AG09319 (cell line): ENCODE results near the gene JSRP1.

Experiments used
- DNase-seq: peaks from one replicate; pipeline ENCODE4 v3.0.0-alpha.2; 2010; ENCODE audit warnings: low read depth; ENCODE audit errors: extremely low read depth
- TF ChIP-seq, protein P1 (sequence below): IDR thresholded peaks from 2 replicates; pipeline ENCODE4 v1.5.1; 2011; ENCODE audit warnings: low read depth, mild to moderate bottlenecking, inconsistent platforms, low read length, moderate library complexity

JSRP1 gene

DNA sequence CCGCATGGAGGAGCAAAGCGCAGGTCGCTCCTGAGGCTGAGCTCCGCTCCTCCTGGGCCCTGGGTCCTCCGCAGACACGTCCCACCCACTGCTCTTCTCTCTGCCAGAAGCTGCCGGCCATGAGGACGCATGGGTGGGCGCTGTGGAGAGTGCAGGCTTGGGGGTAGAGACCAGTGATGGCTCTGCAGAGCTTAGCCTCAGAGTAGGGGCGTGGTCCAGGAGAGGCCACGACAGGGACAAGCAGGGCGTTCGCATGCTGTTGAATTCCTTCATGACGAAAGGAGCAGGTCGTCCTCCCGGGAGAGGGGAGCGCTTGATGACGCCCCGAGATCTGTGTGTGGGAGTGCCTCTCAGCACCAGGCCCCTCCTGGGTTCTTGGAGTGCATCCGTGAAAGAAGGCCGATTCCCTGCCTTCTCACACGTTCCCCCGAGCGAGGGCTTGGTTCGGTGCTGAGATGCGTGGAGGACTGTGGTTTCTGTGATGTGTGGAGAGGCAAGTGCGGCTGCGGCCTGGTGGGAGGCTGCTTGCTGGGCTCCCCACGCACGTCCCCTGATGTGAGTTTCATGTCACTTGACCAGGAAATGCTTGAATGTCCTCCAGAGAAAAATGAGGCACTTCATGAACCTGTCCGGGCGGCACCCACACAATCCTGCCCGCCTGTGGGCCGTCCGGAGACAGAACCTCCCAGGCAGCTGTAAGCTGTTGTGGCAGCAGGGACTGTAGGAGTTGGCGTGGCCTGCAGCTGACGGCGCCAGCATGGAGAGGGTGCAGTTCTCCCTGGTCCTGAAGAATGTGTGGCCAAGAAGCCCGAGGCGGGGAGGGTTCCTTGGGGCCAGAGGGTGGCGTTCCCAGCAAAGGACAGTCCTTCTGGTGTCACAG, 15.1 kb downstream of the JSRP1 start:
- no peak for DNase-seq
- TF ChIP-seq, protein P1, sequence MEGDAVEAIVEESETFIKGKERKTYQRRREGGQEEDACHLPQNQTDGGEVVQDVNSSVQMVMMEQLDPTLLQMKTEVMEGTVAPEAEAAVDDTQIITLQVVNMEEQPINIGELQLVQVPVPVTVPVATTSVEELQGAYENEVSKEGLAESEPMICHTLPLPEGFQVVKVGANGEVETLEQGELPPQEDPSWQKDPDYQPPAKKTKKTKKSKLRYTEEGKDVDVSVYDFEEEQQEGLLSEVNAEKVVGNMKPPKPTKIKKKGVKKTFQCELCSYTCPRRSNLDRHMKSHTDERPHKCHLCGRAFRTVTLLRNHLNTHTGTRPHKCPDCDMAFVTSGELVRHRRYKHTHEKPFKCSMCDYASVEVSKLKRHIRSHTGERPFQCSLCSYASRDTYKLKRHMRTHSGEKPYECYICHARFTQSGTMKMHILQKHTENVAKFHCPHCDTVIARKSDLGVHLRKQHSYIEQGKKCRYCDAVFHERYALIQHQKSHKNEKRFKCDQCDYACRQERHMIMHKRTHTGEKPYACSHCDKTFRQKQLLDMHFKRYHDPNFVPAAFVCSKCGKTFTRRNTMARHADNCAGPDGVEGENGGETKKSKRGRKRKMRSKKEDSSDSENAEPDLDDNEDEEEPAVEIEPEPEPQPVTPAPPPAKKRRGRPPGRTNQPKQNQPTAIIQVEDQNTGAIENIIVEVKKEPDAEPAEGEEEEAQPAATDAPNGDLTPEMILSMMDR = no peak

DNA sequence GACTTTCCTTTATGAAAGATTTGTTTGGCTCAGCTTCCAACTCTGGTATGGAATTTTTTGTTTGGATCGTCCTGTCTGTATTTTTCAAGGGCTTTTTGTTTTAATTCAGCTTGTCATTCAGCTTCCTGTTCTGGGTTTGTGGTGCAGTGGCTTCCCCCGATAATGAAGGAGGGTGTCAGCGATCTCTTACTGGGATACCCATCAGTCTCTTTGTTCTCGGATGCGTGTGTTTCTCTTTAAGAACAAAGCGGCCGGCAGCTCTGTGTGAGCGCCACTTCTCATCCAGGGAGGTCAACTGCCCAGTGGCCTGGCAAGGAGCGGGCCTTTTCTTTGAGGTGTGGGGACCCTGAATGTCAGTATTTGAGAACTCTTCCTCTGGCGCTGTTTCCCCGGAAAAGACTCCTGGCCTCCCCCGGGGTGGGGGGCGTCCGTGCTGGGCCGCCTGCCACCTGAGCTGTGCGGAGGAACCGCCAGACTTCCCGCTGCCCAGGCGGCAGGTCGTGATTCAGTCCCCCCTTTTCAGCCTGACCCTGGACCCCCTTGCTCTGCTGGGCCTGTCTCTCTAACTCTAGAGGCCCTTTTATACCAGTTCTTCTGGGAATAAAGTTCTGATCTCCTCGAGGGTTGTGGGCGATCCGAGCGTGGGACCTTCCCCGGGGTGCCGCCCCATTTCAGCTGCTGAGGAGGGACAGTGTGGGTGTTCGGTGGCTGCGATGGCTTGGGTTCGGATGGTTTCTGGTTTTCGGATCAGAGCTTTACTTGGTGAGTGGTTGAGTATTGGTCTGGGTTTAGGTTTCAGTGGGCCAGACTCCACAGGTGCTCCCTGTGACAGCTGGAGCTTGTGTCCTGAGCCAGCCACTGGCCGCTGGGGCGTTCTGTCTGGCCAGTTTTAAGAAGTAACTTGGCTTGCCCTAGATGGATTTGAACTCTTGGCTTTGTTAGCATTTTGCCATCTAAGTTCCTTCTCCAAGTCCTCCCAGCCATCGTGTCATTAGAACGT, 16.1 kb downstream of the JSRP1 start:
- no peak for DNase-seq
- TF ChIP-seq, protein P1 = no peak

DNA sequence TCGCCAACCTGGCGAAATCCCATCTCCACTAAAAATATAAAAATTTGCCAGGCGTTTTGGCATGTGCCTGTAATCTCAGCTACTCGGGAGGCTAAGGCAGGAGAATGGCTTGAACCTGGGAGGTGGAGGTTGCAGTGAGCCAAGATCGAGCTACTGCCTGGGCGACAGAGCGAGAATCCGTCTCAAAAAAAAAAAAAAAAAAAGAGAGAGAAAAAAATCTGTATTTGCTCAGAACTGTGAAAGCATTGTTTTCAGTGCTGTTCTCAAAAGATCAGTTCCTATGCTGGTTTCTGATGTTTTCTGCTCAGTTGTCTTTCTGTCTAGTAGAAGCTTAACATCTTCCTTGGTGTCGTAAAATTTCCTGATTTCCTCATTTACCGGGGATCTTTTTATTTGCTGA, 17.0 kb downstream of the JSRP1 start:
- TF ChIP-seq, protein P1 = no peak
- no peak for DNase-seq

DNA sequence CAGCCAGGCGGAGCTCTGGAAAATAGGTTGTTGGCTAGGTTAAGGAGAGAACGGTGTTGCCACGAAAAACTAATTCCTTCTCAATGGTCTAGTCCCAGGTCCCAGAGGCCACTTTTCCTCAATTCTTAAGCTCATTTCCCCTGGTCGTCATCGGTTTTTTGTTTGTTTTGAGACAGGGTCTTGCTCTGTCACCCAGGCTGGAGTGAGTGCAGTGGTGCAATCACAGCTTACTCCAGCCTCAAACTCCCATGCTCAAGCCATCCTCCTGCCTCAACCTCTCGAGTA, 18.4 kb downstream of the JSRP1 start:
- TF ChIP-seq, protein P1 = no peak
- no peak for DNase-seq

DNA sequence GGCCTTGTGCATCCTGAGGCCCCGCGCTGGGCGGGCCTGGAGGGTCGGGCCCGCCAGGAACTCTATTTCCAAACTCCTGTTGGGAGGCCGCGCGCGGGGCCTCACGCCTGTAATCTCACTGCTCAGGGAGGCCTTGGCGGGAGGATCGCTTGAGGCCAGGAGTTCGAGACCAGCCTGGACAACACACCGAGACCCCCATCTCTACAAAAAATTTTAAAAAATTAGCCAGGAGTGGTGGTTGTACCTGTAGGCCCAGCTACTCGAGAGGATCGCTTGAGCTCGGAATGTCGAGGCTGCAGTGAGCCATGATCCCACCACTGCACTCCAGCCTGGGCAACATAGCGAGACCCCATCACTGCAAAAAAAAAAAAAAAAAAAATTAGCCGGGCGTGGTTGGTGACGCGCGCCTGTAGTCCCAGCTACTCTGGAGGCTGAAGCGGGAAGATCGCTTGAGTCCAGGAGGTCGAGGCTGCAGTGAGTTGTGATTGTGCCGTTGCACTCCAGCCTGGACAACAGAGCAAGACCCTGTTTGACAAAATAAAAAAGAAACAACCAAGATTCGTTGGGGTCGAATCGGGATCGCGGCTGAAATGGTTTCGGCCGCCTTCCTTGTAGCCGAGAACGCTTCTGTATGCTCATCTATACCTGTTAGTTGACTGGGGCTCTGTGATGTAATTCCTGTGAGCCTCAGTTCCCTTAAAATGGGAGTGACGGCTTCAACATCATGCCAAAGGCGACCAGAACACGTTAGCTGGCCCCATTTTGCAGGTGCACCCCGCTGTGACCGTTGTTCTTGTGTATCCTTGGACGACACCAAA, 19.0 kb downstream of the JSRP1 start:
- TF ChIP-seq, protein P1 = no peak
- no peak for DNase-seq

DNA sequence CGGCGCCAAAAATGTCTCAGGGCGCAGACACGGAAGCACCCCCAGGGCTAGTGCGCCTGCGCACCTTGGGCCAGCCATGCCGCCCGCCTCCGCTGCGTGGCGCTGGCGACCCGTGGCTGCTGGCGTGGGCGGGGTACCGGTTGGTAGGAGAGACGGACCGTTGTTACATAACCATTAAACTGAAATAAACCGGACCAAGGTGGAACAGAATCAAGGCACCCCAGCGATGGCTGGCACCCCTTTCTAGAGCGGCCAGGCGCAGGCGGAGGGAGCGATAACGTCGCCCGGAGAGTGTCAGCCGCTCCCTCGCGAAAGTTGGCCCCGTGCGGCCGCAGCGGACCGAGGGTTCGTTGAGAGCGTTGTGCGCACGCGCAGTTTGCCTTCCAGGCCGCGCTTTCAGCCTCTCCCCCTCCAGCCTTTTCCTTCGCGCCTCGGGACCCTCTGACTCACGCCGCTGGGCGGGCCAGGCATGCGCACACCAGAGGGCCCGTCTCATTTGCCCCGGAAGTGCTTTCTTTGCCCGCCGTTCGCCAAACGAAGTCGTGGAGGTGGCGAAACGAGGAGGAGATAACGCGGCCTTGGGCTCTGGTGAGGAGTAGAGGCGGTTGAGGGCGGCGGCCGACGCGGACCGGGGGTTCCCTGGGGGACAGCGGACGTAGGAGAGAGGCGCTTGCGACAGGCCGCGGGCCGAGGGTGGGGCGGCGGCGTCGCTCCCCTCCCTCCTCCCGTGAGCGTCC, 19.7 kb downstream of the JSRP1 start, which contains the start of the genes PLEKHJ1 and SF3A2:
TSS of gene PLEKHJ1 (minus strand) at position 16 of the 737 bp plus-strand sequence. CDS start 81 bp downstream, outside the sequence.
TSS of gene SF3A2 (plus strand) at position 511 of the 737 bp plus-strand sequence. CDS start 6,595 bp downstream, outside the sequence.
- TF ChIP-seq, protein P1 = peak; percentile 87
- DNase-seq = peak; percentile 94
